Measurements from ENCODE around the gene RNU1-4. TPM values are rescaled to one million over a fixed set of nuclear protein-coding genes. Genes with fewer than 3 reads are reported as not detected.
"Not testable (repeated sequence)": the region's sequence is repeated elsewhere in the genome, so short reads cannot be mapped to it uniquely, and the experiment has no call there.

The RNU1-4 gene
- polyA plus RNA-seq, 1 of the 3 experiments (the other 2 are of a cell fraction): not detected

GRCh38 chr1:16773723-16774122, 33.4 kb downstream of the RNU1-4 start:
- H3K9me2 ChIP-seq; H4K20me1 ChIP-seq (ENCODE audit: insufficient read depth); H3K9ac ChIP-seq; H3K79me2 ChIP-seq (ENCODE audit: insufficient read depth); POLR2A ChIA-PET; DNase-seq; H3K36me3 ChIP-seq (replicated peaks in 1 of 2; ENCODE audit: control insufficient read depth in 1 of 2, insufficient read depth in 2 of 2, low read length in 1 of 2); H3K9me3 ChIP-seq; H3F3A ChIP-seq (replicated peaks; ENCODE audit: insufficient read depth); H3K27ac ChIP-seq (ENCODE audit: low read depth in 2 of 2, low read length in 1 of 2); H3K27me3 ChIP-seq (ENCODE audit: insufficient read depth); CTCF ChIA-PET; H2AFZ ChIP-seq (ENCODE audit: low read depth); H3K4me3 ChIP-seq (ENCODE audit: low read depth in 2 of 2, low read length in 1 of 2); H3K4me2 ChIP-seq; H3K4me1 ChIP-seq (ENCODE audit: control insufficient read depth in 1 of 2, insufficient read depth in 2 of 2, low read depth in 1 of 2, low read length in 1 of 2): not testable (repeated sequence)
- WGBS (ENCODE audit: low lambda C conversion rate): 45% methylated on average over 5 of the region's 6 CpGs

DNA sequence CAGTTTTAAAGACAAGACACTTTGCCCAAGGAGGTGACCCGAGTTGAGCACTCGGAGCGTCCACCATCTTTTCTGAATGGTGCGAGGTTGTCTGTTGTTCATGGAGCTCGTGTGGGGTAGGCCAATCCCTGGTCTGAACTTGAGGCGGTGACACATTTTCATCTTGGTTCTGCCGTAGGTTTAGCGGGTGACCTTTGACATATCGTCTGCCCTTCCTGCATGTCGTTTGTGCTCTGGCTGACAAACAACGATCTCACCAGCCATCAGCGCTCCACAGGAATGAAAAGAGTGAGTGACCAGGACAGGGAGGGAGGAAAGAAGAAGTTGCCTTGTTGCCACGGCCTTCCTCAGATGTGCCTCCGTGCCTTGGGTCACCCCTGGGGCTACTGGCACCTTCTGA, 34.5 kb downstream of the RNU1-4 start:
- 70% methylated on average over 8 of the region's 14 CpGs for WGBS (ENCODE audit: low lambda C conversion rate)
- H3K4me2 ChIP-seq; H3F3A ChIP-seq (replicated peaks; ENCODE audit: insufficient read depth); H3K4me1 ChIP-seq (ENCODE audit: control insufficient read depth in 1 of 2, insufficient read depth in 2 of 2, low read depth in 1 of 2, low read length in 1 of 2); H3K9me3 ChIP-seq; H3K9me2 ChIP-seq; H3K27ac ChIP-seq (ENCODE audit: low read depth in 2 of 2, low read length in 1 of 2); H3K4me3 ChIP-seq (ENCODE audit: low read depth in 2 of 2, low read length in 1 of 2); CTCF ChIA-PET; H3K9ac ChIP-seq; POLR2A ChIA-PET; DNase-seq; H2AFZ ChIP-seq (ENCODE audit: low read depth); H3K36me3 ChIP-seq (replicated peaks in 1 of 2; ENCODE audit: control insufficient read depth in 1 of 2, insufficient read depth in 2 of 2, low read length in 1 of 2); H3K27me3 ChIP-seq (ENCODE audit: insufficient read depth); H4K20me1 ChIP-seq (ENCODE audit: insufficient read depth); H3K79me2 ChIP-seq (ENCODE audit: insufficient read depth): not testable (repeated sequence)

DNA sequence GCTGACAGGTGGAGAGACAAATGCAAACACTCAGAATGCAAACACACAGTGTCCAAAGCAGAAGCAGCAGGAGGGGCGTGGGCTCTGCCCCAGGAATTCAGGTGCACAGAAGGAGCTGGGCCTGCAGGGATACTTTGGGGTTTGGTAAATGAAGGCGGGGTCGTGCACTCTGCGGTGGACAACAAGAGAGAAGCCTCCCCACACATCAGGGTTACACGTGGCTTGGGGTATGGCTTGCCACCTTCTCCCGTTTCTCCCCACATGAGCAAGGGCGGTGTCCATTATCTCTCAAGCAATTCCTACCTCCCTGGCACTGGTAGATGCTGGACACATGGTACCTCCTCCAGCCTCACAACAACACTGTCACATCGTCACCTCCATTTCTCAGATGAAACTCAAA, 35.0 kb downstream of the RNU1-4 start:
- H3K9me2 ChIP-seq; H4K20me1 ChIP-seq (ENCODE audit: insufficient read depth); H3K27me3 ChIP-seq (ENCODE audit: insufficient read depth); H3K4me2 ChIP-seq; H3F3A ChIP-seq (replicated peaks; ENCODE audit: insufficient read depth); H3K4me3 ChIP-seq (ENCODE audit: low read depth in 2 of 2, low read length in 1 of 2); H2AFZ ChIP-seq (ENCODE audit: low read depth); H3K36me3 ChIP-seq (replicated peaks in 1 of 2; ENCODE audit: control insufficient read depth in 1 of 2, insufficient read depth in 2 of 2, low read length in 1 of 2); H3K9ac ChIP-seq; CTCF ChIA-PET; POLR2A ChIA-PET; H3K9me3 ChIP-seq; H3K4me1 ChIP-seq (ENCODE audit: control insufficient read depth in 1 of 2, insufficient read depth in 2 of 2, low read depth in 1 of 2, low read length in 1 of 2); H3K79me2 ChIP-seq (ENCODE audit: insufficient read depth); DNase-seq; H3K27ac ChIP-seq (ENCODE audit: low read depth in 2 of 2, low read length in 1 of 2): not testable (repeated sequence)
- 55% methylated on average over 8 of the region's 8 CpGs for WGBS (ENCODE audit: low lambda C conversion rate)

- H3K4me1 ChIP-seq (ENCODE audit: control insufficient read depth in 1 of 2, insufficient read depth in 2 of 2, low read depth in 1 of 2, low read length in 1 of 2); H3K4me2 ChIP-seq; H4K20me1 ChIP-seq (ENCODE audit: insufficient read depth); H3K27me3 ChIP-seq (ENCODE audit: insufficient read depth); H3K9me3 ChIP-seq; H3K4me3 ChIP-seq (ENCODE audit: low read depth in 2 of 2, low read length in 1 of 2); H3K9ac ChIP-seq; H3K9me2 ChIP-seq; H3K36me3 ChIP-seq (replicated peaks in 1 of 2; ENCODE audit: control insufficient read depth in 1 of 2, insufficient read depth in 2 of 2, low read length in 1 of 2); DNase-seq; POLR2A ChIA-PET; H3F3A ChIP-seq (replicated peaks; ENCODE audit: insufficient read depth); H3K27ac ChIP-seq (ENCODE audit: low read depth in 2 of 2, low read length in 1 of 2); H2AFZ ChIP-seq (ENCODE audit: low read depth); CTCF ChIA-PET; H3K79me2 ChIP-seq (ENCODE audit: insufficient read depth): not testable (repeated sequence)
- WGBS (ENCODE audit: low lambda C conversion rate): 50% methylated on average over 4 of the region's 8 CpGs
Measured at GRCh38 chr1:16776248-16776647, 35.9 kb downstream of the RNU1-4 start.

GRCh38 chr1:16776835-16777234, 36.5 kb downstream of the RNU1-4 start:
- H3K79me2 ChIP-seq (ENCODE audit: insufficient read depth); POLR2A ChIA-PET: not testable (repeated sequence)
- 49% methylated on average over 5 of the region's 5 CpGs for WGBS (ENCODE audit: low lambda C conversion rate)

DNA sequence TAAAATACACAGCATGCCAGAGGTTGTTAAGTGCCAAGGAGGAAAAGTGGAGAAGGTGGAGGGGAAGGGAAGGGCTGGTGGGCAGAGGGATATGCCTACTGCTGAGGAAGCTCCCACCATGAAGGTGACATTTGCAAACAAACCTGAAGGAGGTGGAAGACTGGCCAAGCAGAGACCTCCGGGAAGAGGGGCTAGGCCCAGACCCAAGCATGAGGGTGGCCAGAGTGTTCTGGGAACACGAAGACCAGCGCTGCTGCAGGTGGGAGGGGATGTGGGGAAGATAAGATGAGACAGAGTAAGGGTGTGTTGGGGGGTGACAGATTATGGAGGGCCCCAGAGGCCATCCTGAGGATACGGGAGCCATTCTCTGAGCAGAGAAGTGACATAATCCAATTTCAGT, 37.5 kb downstream of the RNU1-4 start:
- H3K79me2 ChIP-seq (ENCODE audit: insufficient read depth); H3K27me3 ChIP-seq (ENCODE audit: insufficient read depth); H3K4me3 ChIP-seq (ENCODE audit: low read depth in 2 of 2, low read length in 1 of 2); H3K4me1 ChIP-seq (ENCODE audit: control insufficient read depth in 1 of 2, insufficient read depth in 2 of 2, low read depth in 1 of 2, low read length in 1 of 2); H2AFZ ChIP-seq (ENCODE audit: low read depth); DNase-seq; H4K20me1 ChIP-seq (ENCODE audit: insufficient read depth); CTCF ChIA-PET; H3F3A ChIP-seq (replicated peaks; ENCODE audit: insufficient read depth); H3K9me3 ChIP-seq; H3K27ac ChIP-seq (ENCODE audit: low read depth in 2 of 2, low read length in 1 of 2); H3K9ac ChIP-seq; H3K36me3 ChIP-seq (replicated peaks in 1 of 2; ENCODE audit: control insufficient read depth in 1 of 2, insufficient read depth in 2 of 2, low read length in 1 of 2); POLR2A ChIA-PET; H3K4me2 ChIP-seq; H3K9me2 ChIP-seq: not testable (repeated sequence)
- WGBS (ENCODE audit: low lambda C conversion rate): 28% methylated on average over 4 of the region's 4 CpGs

More at GRCh38 chr1:16776835-16777234, 36.5 kb downstream of the RNU1-4 start:
- H4K20me1 ChIP-seq (ENCODE audit: insufficient read depth); H3K9me3 ChIP-seq; H3K9me2 ChIP-seq; H3K27ac ChIP-seq (ENCODE audit: low read depth in 2 of 2, low read length in 1 of 2); H3F3A ChIP-seq (replicated peaks; ENCODE audit: insufficient read depth); H3K4me2 ChIP-seq; H3K4me3 ChIP-seq (ENCODE audit: low read depth in 2 of 2, low read length in 1 of 2); DNase-seq; H3K36me3 ChIP-seq (replicated peaks in 1 of 2; ENCODE audit: control insufficient read depth in 1 of 2, insufficient read depth in 2 of 2, low read length in 1 of 2); H3K9ac ChIP-seq; CTCF ChIA-PET; H2AFZ ChIP-seq (ENCODE audit: low read depth); H3K27me3 ChIP-seq (ENCODE audit: insufficient read depth); H3K4me1 ChIP-seq (ENCODE audit: control insufficient read depth in 1 of 2, insufficient read depth in 2 of 2, low read depth in 1 of 2, low read length in 1 of 2): not testable (repeated sequence)

DNA sequence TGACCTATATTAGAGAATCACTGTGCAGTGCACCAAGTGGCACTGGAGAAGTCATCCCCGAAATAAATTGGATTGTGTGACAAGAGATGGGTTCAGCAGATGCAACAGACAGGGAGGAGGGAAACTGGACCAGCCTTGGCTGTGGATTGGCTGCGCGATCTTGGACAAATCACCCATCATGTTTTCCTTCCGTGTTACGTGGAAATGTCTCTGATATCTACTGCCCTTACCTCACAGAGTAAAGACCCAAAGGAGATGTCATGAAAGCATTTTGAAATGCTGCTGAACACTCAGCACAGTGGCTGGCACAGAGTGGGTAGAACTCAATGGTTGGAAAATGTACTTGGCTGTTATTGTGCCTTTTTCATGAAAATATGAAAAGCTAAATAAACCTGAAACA, 39.2 kb downstream of the RNU1-4 start:
- not testable (repeated sequence) for H2AFZ ChIP-seq (ENCODE audit: low read depth)
- WGBS (ENCODE audit: low lambda C conversion rate): 63% methylated on average over 5 of the region's 5 CpGs

More for the DNA sequence above, 39.2 kb downstream of the RNU1-4 start:
- H3K9me2 ChIP-seq; H3K4me3 ChIP-seq (ENCODE audit: low read depth in 2 of 2, low read length in 1 of 2); H3K9me3 ChIP-seq; H3K9ac ChIP-seq; H3K4me1 ChIP-seq (ENCODE audit: control insufficient read depth in 1 of 2, insufficient read depth in 2 of 2, low read depth in 1 of 2, low read length in 1 of 2); H4K20me1 ChIP-seq (ENCODE audit: insufficient read depth); H3K4me2 ChIP-seq; H3F3A ChIP-seq (replicated peaks; ENCODE audit: insufficient read depth); DNase-seq; H3K36me3 ChIP-seq (replicated peaks in 1 of 2; ENCODE audit: control insufficient read depth in 1 of 2, insufficient read depth in 2 of 2, low read length in 1 of 2); CTCF ChIA-PET; H3K79me2 ChIP-seq (ENCODE audit: insufficient read depth); H3K27ac ChIP-seq (ENCODE audit: low read depth in 2 of 2, low read length in 1 of 2); POLR2A ChIA-PET; H3K27me3 ChIP-seq (ENCODE audit: insufficient read depth): not testable (repeated sequence)

Measured in SK-N-SH (cell line).